Right lung (tissue), 10 donors: Measurements from ENCODE around the gene ASF1B. TPM values are rescaled to one million over a fixed set of nuclear protein-coding genes. Genes with fewer than 3 reads are reported as not detected.
A peak's percentile ranks its signal among the peaks of the same experiment; 100 is the strongest.
"Not testable (repeated sequence)": the region's sequence is repeated elsewhere in the genome, so short reads cannot be mapped to it uniquely, and the experiment has no call there.

ENCODE experiments used
- DNase-seq, 2 donors: peaks; one replicate each; pipeline ENCODE4 v3.0.0-alpha.2; 2013
- long read RNA-seq, 8 donors: transcript quantifications; one replicate each; lab custom pipeline, GENCODE V29; 2026
- polyA plus RNA-seq, 5 donors: library from polyadenylated mRNA; unstranded; fragments of 120-200 nt; gene quantifications; one replicate each; pipeline versions ENCODE4 v1.2.1 to v1.2.3, GENCODE V29; 2013; ENCODE audit warnings: inconsistent platforms in 1 of 5, low replicate concordance in 1 of 5; ENCODE audit not compliant: insufficient read length in 5 of 5, insufficient read depth in 1 of 5

ASF1B gene
- polyA plus RNA-seq = 10 to 100 TPM; 14.6 to 25.7 (median 19.6) TPM
- long read RNA-seq, donor 1, transcript ASF1B-201 (4 exons, 2,059 nt) = major isoform, 14 of 14 reads
- long read RNA-seq, donor 1, partial matches to known transcripts = 0 of 14 reads
- long read RNA-seq, donor 1, other reads (novel, unspliced or antisense) = 0 of 14 reads
- long read RNA-seq, donor 2, transcript ASF1B-201 (4 exons, 2,059 nt) = major isoform, 13 of 14 reads
- long read RNA-seq, donor 2, partial matches to known transcripts = 0 of 14 reads
- long read RNA-seq, donor 2, other reads (novel, unspliced or antisense) = 0 of 14 reads
- long read RNA-seq, donor 3, transcript ASF1B-201 (4 exons, 2,059 nt) = major isoform, 8 of 9 reads
- long read RNA-seq, donor 3, partial matches to known transcripts = 0 of 9 reads
- long read RNA-seq, donor 3, other reads (novel, unspliced or antisense) = 0 of 9 reads
- long read RNA-seq, donor 4, partial matches to known transcripts = 0 of 4 reads
- long read RNA-seq, donor 4, other reads (novel, unspliced or antisense) = 0 of 4 reads
- long read RNA-seq, donor 5, transcript ASF1B-201 (4 exons, 2,059 nt) = major isoform, 24 of 26 reads
- long read RNA-seq, donor 5, partial matches to known transcripts = 0 of 26 reads
- long read RNA-seq, donor 5, other reads (novel, unspliced or antisense) = 0 of 26 reads
- long read RNA-seq, donor 6, transcript ASF1B-201 (4 exons, 2,059 nt) = major isoform, 5 of 5 reads
- long read RNA-seq, donor 6, partial matches to known transcripts = 0 of 5 reads
- long read RNA-seq, donor 6, other reads (novel, unspliced or antisense) = 0 of 5 reads
- long read RNA-seq, donor 7, partial matches to known transcripts = 0 of 5 reads
- long read RNA-seq, donor 7, other reads (novel, unspliced or antisense) = 0 of 5 reads
- long read RNA-seq, donor 8, transcript ASF1B-201 (4 exons, 2,059 nt) = major isoform, 6 of 8 reads
- long read RNA-seq, donor 8, partial matches to known transcripts = 0 of 8 reads
- long read RNA-seq, donor 8, other reads (novel, unspliced or antisense) = 0 of 8 reads

GRCh38 chr19:14136509-14137281, at the start of gene ASF1B:
Gene ASF1B, minus strand, starts transcription at chr19:14136589. Its CDS starts 133 bp downstream, at chr19:14136456.
- peak; percentile 100 for DNase-seq

GRCh38 chr19:14185691-14186090, 49.3 kb upstream of the ASF1B start:
- not testable (repeated sequence) for DNase-seq

- DNase-seq = no peak
These were observed 48.8 kb upstream of the ASF1B start for GRCh38 chr19:14185158-14185557.

- no peak for DNase-seq
These were observed 47.5 kb upstream of the ASF1B start for GRCh38 chr19:14183741-14184350.

- no peak for DNase-seq
These were observed 46.1 kb upstream of the ASF1B start for GRCh38 chr19:14182476-14182875.

GRCh38 chr19:14181906-14182305, 45.5 kb upstream of the ASF1B start:
- DNase-seq = no peak

GRCh38 chr19:14181199-14181598, 44.8 kb upstream of the ASF1B start:
- DNase-seq = not testable (repeated sequence)

- no peak for DNase-seq
These were observed 41.2 kb upstream of the ASF1B start for GRCh38 chr19:14177496-14178074.

GRCh38 chr19:14175351-14175792, 39.0 kb upstream of the ASF1B start:
- DNase-seq = no peak

GRCh38 chr19:14174883-14175282, 38.5 kb upstream of the ASF1B start:
- no peak for DNase-seq

GRCh38 chr19:14168993-14169392, 32.6 kb upstream of the ASF1B start:
- DNase-seq = no peak

GRCh38 chr19:14168259-14168972, 32.0 kb upstream of the ASF1B start:
- DNase-seq = no peak

- DNase-seq = no peak
These were observed 31.3 kb upstream of the ASF1B start for GRCh38 chr19:14167576-14168138.

GRCh38 chr19:14166999-14167575, 30.7 kb upstream of the ASF1B start:
- DNase-seq = no peak

GRCh38 chr19:14165990-14166830, 29.8 kb upstream of the ASF1B start:
- DNase-seq = no peak

GRCh38 chr19:14164724-14165493, 28.5 kb upstream of the ASF1B start:
- no peak for DNase-seq

- DNase-seq = no peak
These were observed 27.7 kb upstream of the ASF1B start for GRCh38 chr19:14164082-14164481.
